ENCODE data around the gene AP3M1.
A peak's percentile ranks its signal among the peaks of the same experiment; 100 is the strongest.

The AP3M1 gene

GRCh38 chr10:74081941-74082718 is 68.5 kb downstream of the AP3M1 start (continued):
- TF ChIP-seq PRDM4 (tag by site-specific recombination; IDR thresholded peaks at IDR 0.05), result no peak

- POLR2A ChIA-PET, result interaction anchor here (0.7 kb wide), 1 partner anchor 82 kb away, joined by 4 read pairs; no protein-coding TSS in a partner anchor
- no peak overlapping the region for H3K27ac ChIP-seq (ENCODE audit: extremely low read depth, low read depth, low read length)
- no peak for TF ChIP-seq ZSCAN5A (tag by site-specific recombination; IDR thresholded peaks at IDR 0.05)
- TF ChIP-seq ZNF335 (tag by site-specific recombination; conservative IDR thresholded peaks at IDR 0.05), result 0 out of 2 replicates have a peak, but pooled peaks have one; percentile 14
- TF ChIP-seq GLI4 (tag by site-specific recombination; IDR thresholded peaks at IDR 0.05), result no peak
- no peak for TF ChIP-seq ZNF19 (tag by site-specific recombination; IDR thresholded peaks at IDR 0.05; ENCODE audit: low read depth)
- no peak for TF ChIP-seq ZNF777 (tag by site-specific recombination; IDR thresholded peaks at IDR 0.05; ENCODE audit: borderline replicate concordance)
- no peak for TF ChIP-seq ZNF394 (tag by site-specific recombination; IDR thresholded peaks at IDR 0.05; ENCODE audit: borderline replicate concordance)
- TF ChIP-seq ZNF560 (tag by site-specific recombination; IDR thresholded peaks at IDR 0.05; ENCODE audit: borderline replicate concordance), result no peak
- TF ChIP-seq ZNF664 (tag by site-specific recombination; IDR thresholded peaks at IDR 0.05), result peak; percentile 55; the same call in 1 of the 2 replicates
- no peak for TF ChIP-seq ZNF621 (tag by site-specific recombination; IDR thresholded peaks at IDR 0.05)
- TF ChIP-seq ZBTB44 (tag by site-specific recombination; IDR thresholded peaks at IDR 0.05), result no peak
- TF ChIP-seq ZFP41 (tag by site-specific recombination; IDR thresholded peaks at IDR 0.05; ENCODE audit: borderline replicate concordance), result no peak
- no peak for TF ChIP-seq ZBTB11 (tag by site-specific recombination; conservative IDR thresholded peaks at IDR 0.05; ENCODE audit: low read depth)
- TF ChIP-seq ZBTB6 (tag by site-specific recombination; IDR thresholded peaks at IDR 0.05), result no peak
- no peak for TF ChIP-seq GLIS2 (tag by site-specific recombination; IDR thresholded peaks at IDR 0.05)
- TF ChIP-seq CTCF (tag by site-specific recombination; IDR thresholded peaks at IDR 0.05), result peak; percentile 62; the same call in 1 of the 2 replicates
- no peak for TF ChIP-seq PRDM4 (tag by site-specific recombination; IDR thresholded peaks at IDR 0.05)
- TF ChIP-seq ZNF404 (tag by site-specific recombination; IDR thresholded peaks at IDR 0.05), result no peak
- no peak for TF ChIP-seq ZNF561 (tag by site-specific recombination; IDR thresholded peaks at IDR 0.05; ENCODE audit: borderline replicate concordance)
Observed at GRCh38 chr10:74081192-74081803, 69.3 kb downstream of the AP3M1 start.

More at GRCh38 chr10:74081192-74081803, 69.3 kb downstream of the AP3M1 start:
- peaks cover 10% of the 10 kb centered on the region for H3K4me1 ChIP-seq (ENCODE audit: control insufficient read depth, insufficient read depth, low read length)
- peaks cover 9 to 29% of the 10 kb centered on the region in 2 experiments for H3K36me3 ChIP-seq (ENCODE audit: control insufficient read depth in 2 of 2, insufficient read depth in 1 of 2, low read length in 2 of 2)
- CTCF ChIA-PET, result interaction anchor here (0.5 to 4.0 kb wide), 38 partner anchors 8 to 1238 kb away, joined by 3 to 79 read pairs (median 4); no protein-coding TSS in a partner anchor
- H3K4me3 ChIP-seq (ENCODE audit: low read depth, low read length), result no peak overlapping the region
- no peaks in the 10 kb centered on the region for H3K9me3 ChIP-seq (ENCODE audit: control insufficient read depth, insufficient read depth, low read depth, low read length)
